ENCODE measurements around the gene VPS37D.
"Not testable (repeated sequence)": the region's sequence is repeated elsewhere in the genome, so short reads cannot be mapped to it uniquely, and the experiment has no call there.

VPS37D gene

GRCh38 chr7:73645643-73646174 is 21.9 kb upstream of the VPS37D start:
- DNase-seq (ENCODE audit: insufficient read length, low spot score), result no peak
- no peak for FAIRE-seq

GRCh38 chr7:73646785-73647724 is 20.6 kb upstream of the VPS37D start:
- FAIRE-seq, result no peak
- DNase-seq (ENCODE audit: insufficient read length, low spot score), result no peak

- no peak for FAIRE-seq
- DNase-seq (ENCODE audit: insufficient read length, low spot score), result no peak
Measured at GRCh38 chr7:73647725-73648592, 19.7 kb upstream of the VPS37D start.

DNA sequence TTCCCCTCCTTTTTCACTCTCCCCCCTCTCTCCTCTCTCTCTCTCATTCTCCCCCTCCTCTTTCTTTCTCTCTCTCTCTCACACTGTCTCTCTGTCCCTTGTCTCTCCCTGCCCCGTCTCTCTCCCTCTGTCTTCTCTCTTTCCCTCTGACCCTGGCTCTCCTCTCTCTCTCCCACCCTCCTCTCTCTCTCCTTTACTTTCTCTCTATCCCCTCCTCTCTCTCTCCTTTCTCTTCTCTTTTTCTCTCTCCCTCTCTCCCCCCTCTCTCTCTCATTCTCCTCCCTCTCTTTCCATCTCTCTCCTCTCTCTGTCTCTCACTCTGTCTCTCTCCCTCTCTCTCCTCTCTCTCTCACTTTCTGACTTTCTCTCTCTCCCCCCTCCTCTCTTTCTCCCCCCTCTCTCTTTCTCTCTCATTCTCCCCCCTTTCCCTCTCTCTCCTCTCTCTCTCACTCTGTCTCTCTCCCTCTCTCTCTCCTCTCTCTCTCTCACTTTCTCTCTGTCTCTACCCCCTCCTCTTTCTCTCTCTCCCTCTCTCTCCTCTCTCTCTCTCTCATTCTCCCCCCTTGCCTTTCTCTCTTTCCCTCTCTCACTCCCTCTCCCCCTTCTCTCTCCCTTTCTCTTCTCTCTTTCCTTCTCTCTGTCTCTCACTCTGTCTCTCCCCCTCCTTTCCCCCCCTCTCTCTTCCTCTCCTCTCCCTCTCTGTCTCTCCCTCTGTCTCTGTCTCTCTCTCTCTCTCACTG is 18.9 kb upstream of the VPS37D start:
- no peak for FAIRE-seq

DNA sequence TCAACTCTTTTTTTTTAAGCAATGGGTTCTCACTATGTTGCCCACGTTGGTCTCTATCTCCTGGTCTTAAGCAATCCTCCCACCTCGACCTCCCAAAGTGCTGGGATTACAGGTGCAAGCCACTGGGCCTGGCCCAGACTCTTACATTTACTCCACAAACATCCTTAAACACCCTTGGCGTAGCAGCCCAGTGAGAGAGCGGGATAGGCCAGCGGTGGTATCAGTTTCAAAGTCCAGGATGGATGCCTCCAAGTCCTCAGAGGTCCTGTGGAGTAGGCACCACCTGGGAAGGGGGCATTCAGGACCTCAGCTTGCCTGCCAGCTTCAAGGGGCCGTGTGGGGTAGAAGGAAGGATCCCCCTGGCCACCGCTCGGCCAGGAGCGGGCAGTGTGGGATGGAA is 18.1 kb upstream of the VPS37D start:
- no peak for FAIRE-seq

More for the DNA sequence above, 18.9 kb upstream of the VPS37D start:
- DNase-seq (ENCODE audit: insufficient read length, low spot score), result no peak

DNA sequence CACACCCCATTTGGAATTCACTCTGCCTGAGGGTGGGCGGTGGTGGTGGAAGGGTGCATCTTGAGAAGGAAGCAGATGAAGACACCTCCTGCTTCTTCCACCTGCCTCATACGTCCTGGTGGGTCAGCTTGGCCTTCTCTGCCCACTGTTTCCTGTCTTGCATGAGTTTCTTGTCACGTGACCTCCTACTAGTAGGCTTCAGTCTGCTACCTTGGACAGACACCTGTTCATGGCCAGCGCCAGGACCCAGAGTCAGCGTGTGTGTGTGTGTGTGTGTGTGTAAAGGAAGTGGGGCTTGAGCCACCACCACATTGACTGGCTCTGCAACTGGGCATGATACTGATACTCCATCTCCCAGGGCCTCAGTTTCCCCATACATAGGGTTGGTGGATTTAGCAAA is 17.1 kb upstream of the VPS37D start:
- DNase-seq (ENCODE audit: insufficient read length, low spot score) (no peak), FAIRE-seq (no peak)

More for the DNA sequence above, 18.1 kb upstream of the VPS37D start:
- DNase-seq (ENCODE audit: insufficient read length, low spot score), result no peak

DNA sequence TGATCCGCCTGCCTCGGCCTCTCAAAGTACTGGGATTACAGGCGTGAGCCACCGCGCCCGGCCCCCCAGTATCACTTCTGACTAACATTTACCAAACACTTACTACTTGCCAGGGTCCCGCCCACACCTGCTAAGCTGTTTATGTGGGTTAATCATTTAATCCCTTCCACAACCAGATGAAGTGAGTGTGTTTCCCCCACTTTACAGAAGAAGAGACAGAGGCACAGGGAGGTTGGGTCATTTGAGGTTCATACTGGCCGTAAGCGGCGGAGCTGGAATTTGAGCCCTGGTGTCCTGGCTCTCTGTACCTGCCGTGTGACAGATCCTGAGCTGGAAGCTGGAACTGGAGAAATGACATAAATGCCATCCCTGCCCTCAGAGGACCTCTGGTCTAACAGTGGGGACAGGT is 15.1 kb upstream of the VPS37D start:
- no peak for DNase-seq (ENCODE audit: insufficient read length, low spot score)

DNA sequence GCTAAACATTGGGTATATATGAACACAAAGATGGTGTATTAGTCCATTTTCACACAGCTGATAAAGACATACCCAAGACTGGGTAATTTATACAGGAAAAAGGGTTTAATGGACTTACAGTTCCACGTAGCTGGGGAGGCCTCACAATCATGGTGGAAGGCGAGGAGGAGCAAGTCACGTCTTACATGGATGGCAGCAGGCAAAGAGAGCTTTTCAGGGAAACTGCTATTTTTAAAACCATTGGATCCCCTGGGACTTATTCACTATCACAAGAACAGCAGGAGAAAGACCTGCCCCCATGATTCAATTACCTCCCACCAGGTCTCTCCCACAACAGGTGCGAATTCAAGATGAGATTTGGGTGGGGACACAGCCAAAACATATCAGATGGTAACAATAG is 12.3 kb upstream of the VPS37D start:
- not testable (repeated sequence) for FAIRE-seq; DNase-seq (ENCODE audit: insufficient read length, low spot score)

More for the DNA sequence above, 15.1 kb upstream of the VPS37D start:
- no peak for FAIRE-seq

GRCh38 chr7:73659983-73660382 is 7.6 kb upstream of the VPS37D start:
- no peak for FAIRE-seq
- DNase-seq (ENCODE audit: insufficient read length, low spot score), result no peak

DNA sequence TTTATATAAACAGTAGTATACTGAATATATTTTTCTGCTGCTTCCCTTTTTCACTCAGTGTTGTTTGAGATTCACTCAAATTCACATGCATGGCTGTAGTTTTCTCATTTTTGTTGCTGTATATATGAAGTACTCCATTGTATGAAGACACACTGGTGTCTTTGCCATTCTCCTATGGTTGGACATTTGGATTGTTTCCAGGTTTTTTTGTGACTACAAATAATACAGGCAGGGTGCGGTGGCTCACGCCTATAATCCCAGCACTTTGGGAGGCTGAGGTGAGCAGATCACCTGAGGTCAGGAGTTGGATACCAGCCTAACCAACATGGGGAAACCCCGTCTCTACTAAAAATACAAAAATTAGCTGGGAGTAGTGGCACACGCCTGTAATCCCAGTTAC is 7.0 kb upstream of the VPS37D start:
- not testable (repeated sequence) for FAIRE-seq

GRCh38 chr7:73663033-73663432 is 4.6 kb upstream of the VPS37D start:
- FAIRE-seq (no peak), DNase-seq (ENCODE audit: insufficient read length, low spot score) (no peak)

More for the DNA sequence above, 7.0 kb upstream of the VPS37D start:
- DNase-seq (ENCODE audit: insufficient read length, low spot score), result not testable (repeated sequence)

GRCh38 chr7:73668103-73668885 is 663 bp downstream of the VPS37D start:
- FAIRE-seq, result no peak
- no peak for DNase-seq (ENCODE audit: insufficient read length, low spot score)

GRCh38 chr7:73668886-73669230 is 1.2 kb downstream of the VPS37D start:
- DNase-seq (ENCODE audit: insufficient read length, low spot score) (no peak), FAIRE-seq (no peak)

GRCh38 chr7:73669288-73669701 is 1.7 kb downstream of the VPS37D start:
- DNase-seq (ENCODE audit: insufficient read length, low spot score), result no peak
- no peak for FAIRE-seq

DNA sequence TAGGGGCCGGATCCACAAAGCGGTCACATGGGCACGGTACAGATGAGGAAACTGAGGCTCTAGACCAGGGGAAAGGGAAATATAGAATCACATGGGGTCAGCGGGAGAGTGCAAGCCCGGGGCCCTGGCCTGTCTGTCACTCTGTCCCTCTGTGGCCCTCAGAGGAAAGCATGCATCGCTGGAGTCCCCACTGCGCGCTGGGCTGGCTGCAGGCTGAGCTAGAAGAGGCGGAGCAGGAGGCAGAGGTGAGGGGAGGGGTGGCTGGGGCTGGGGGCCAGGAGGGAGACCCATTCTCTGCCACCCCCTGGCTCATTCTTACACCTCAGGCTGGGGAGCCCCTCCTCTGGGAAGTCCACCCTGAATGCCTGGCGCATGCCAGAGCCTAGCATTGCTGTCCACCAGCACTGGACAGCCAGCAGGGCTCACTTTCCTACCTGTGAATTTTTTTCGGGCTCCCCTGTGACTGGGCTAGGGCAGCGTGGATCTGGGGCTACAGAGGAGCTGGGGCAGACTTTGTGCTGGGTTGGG is 2.3 kb downstream of the VPS37D start:
- FAIRE-seq, result no peak
- no peak for DNase-seq (ENCODE audit: insufficient read length, low spot score)

GRCh38 chr7:73671322-73671661 is 3.7 kb downstream of the VPS37D start:
- FAIRE-seq, result no peak

DNA sequence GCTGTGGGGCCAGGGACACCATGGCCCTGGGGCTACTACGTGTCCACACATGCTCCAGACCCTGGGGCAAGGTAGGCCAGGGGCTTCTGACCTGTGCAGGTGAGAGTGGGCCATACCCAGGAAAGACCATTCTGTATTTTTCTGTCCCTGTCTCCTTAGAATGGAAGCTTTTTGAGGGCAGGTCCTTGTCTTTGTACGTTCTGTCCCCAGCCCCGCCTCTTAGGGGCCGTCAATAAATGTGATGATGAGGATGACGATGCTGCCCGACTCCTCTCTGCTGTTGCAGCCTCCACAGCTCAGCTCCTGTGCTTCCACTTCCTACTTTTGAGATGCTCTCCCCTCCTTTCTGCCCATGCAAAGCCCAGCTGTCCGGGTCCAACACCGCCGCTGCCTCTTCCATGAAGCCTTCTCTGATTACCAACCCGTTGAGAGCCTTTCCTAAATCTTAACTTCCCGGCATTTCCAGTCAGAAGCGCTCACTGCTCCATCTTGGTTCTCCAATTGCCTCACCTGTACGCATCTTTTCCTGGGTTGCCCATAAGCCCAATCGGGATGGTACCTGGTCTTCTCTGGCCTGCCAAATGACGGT is 4.3 kb downstream of the VPS37D start:
- DNase-seq (ENCODE audit: insufficient read length, low spot score) (no peak), FAIRE-seq (no peak)

More at GRCh38 chr7:73671322-73671661, 3.7 kb downstream of the VPS37D start:
- DNase-seq (ENCODE audit: insufficient read length, low spot score), result no peak

DNA sequence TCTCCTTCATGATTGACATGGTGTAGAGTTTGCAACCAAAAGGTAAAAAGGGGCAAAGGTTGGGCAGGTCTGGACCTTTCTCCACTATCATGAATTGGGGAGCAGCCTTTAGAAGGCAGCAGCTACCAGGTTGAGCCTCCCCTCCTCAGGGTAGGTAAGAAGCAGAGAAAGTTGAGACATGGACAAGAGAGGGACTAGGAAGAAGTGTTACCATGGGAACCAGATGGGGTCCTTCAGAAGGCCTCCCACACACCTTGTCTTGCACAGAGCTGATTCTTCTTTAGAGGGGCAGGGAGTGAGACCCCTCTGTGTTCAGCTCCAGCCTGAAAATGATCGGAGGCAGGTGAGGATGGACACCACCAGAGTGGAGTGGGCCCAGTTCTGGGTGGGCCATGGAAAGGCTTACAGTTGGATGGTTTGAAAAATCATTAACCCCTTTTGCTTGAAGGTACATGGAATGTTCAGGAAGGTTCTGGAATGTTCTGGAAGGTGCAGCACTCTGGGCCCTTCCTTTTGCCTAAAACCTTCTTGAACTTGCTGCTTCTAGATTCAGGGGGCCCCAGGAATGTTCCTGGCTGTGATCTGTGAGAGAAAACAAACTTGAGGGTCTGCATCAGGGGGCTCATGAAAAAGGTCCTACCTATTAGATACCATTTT is 7.0 kb downstream of the VPS37D start:
- DNase-seq (ENCODE audit: insufficient read length, low spot score), result no peak
- FAIRE-seq, result no peak

DNA sequence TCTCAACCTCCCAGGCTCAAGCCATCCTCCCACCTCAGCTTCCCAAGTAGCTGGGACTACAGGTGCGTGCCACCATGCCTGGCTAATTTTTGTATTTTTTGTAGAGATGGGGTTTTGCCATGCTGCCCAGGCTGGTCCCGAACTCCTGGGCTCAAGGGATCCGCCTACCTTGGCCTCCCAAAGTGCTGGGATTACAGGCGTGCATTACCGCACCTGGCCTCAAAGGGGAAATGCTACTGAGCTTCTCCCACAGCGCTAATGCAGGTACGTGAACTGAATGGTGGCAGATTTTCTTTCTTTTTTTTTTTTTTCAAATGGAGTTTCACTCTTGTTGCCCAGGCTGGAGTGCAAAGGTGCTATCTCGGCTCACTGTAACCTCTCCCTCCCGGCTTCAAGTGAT is 8.4 kb downstream of the VPS37D start:
- not testable (repeated sequence) for FAIRE-seq; DNase-seq (ENCODE audit: insufficient read length, low spot score)
